Right hindlimb (tissue), 1 donor: ENCODE data around the gene SORCS1.

Experiments
- DNase-seq: peaks from one replicate; pipeline ENCODE4 v3.0.0-alpha.2; 2018

Gene SORCS1

GRCh38 chr10:107163881-107164861, at the start of gene SORCS1:
TSS of gene SORCS1 (minus strand) at chr10:107164706.
- DNase-seq, result peak; percentile 50

- DNase-seq, result no peak
These were observed 49.8 kb upstream of the SORCS1 start for GRCh38 chr10:107214261-107214660.

- no peak for DNase-seq
These were observed 49.4 kb upstream of the SORCS1 start for GRCh38 chr10:107213861-107214260.

- no peak for DNase-seq
These were observed 42.3 kb upstream of the SORCS1 start for GRCh38 chr10:107206833-107207232.

GRCh38 chr10:107169516-107169915, 5.0 kb upstream of the SORCS1 start:
- DNase-seq, result no peak

GRCh38 chr10:107168738-107169137, 4.2 kb upstream of the SORCS1 start:
- no peak for DNase-seq

GRCh38 chr10:107166403-107166802, 1.9 kb upstream of the SORCS1 start:
- DNase-seq, result peak; percentile 17

- DNase-seq, result no peak
These were observed 486 bp upstream of the SORCS1 start for GRCh38 chr10:107164992-107165391.

GRCh38 chr10:107163076-107163855, 1.2 kb downstream of the SORCS1 start:
- peak; percentile 16 for DNase-seq

- no peak for DNase-seq
These were observed 3.6 kb downstream of the SORCS1 start for GRCh38 chr10:107160866-107161265.

- DNase-seq, result no peak
These were observed 4.6 kb downstream of the SORCS1 start for GRCh38 chr10:107159871-107160270.

GRCh38 chr10:107157071-107157470, 7.4 kb downstream of the SORCS1 start:
- no peak for DNase-seq

GRCh38 chr10:107152087-107152486, 12.4 kb downstream of the SORCS1 start:
- DNase-seq, result no peak

GRCh38 chr10:107148906-107149305, 15.6 kb downstream of the SORCS1 start:
- DNase-seq, result no peak

- peak; percentile 20 for DNase-seq
These were observed 20.0 kb downstream of the SORCS1 start for GRCh38 chr10:107144490-107144889.

- no peak for DNase-seq
These were observed 22.9 kb downstream of the SORCS1 start for GRCh38 chr10:107141524-107142061.

- no peak for DNase-seq
These were observed 25.3 kb downstream of the SORCS1 start for GRCh38 chr10:107139237-107139636.

- no peak for DNase-seq
These were observed 30.9 kb downstream of the SORCS1 start for GRCh38 chr10:107133656-107134055.

- no peak for DNase-seq
These were observed 35.5 kb downstream of the SORCS1 start for GRCh38 chr10:107129000-107129399.

- DNase-seq, result no peak
These were observed 37.9 kb downstream of the SORCS1 start for GRCh38 chr10:107126512-107127065.

- no peak for DNase-seq
These were observed 41.8 kb downstream of the SORCS1 start for GRCh38 chr10:107122703-107123102.

GRCh38 chr10:107118866-107119265, 45.6 kb downstream of the SORCS1 start:
- DNase-seq, result no peak

- no peak for DNase-seq
These were observed 60.4 kb downstream of the SORCS1 start for GRCh38 chr10:107104026-107104652.
